Mucosa of rectum (tissue), 2 donors: ENCODE data around the gene CKAP5.
"Not testable (repeated sequence)": the region's sequence is repeated elsewhere in the genome, so short reads cannot be mapped to it uniquely, and the experiment has no call there.

Experiments used
- H3K27ac ChIP-seq, 2 donors: one replicate each; pipeline ENCODE4 v1.7.0; 2013; ENCODE audit warnings: inconsistent platforms in 2 of 2, low read depth in 2 of 2, low read length in 2 of 2
- H3K27me3 ChIP-seq, 2 donors: one replicate each; pipeline ENCODE4 v1.7.0; 2013; ENCODE audit warnings: low read length in 2 of 2; ENCODE audit not compliant: control insufficient read depth in 2 of 2, insufficient read depth in 2 of 2
- H3K36me3 ChIP-seq, 2 donors: one replicate each; pipeline ENCODE4 v1.7.0; 2013; ENCODE audit warnings: low read length in 2 of 2; ENCODE audit not compliant: control insufficient read depth in 2 of 2, insufficient read depth in 2 of 2
- H3K4me1 ChIP-seq, 2 donors: one replicate each; pipeline ENCODE4 v1.7.0; 2013; ENCODE audit warnings: low read length in 2 of 2, mild to moderate bottlenecking in 1 of 2; ENCODE audit not compliant: control insufficient read depth in 2 of 2, insufficient read depth in 2 of 2
- H3K4me3 ChIP-seq, 2 donors: one replicate each; pipeline ENCODE4 v1.7.0; 2013; ENCODE audit warnings: low read length in 2 of 2
- H3K9ac ChIP-seq, 2 donors: one replicate each; pipeline ENCODE4 v1.7.0; 2013; ENCODE audit warnings: low read length in 2 of 2, low read depth in 1 of 2, mild to moderate bottlenecking in 1 of 2
- H3K9me3 ChIP-seq, 2 donors: one replicate each; pipeline ENCODE4 v1.7.0; 2013; ENCODE audit warnings: low read length in 2 of 2; ENCODE audit not compliant: control insufficient read depth in 2 of 2
- donor health status: healthy.
- donor health status: Normal muscosa, but diverticular disease.

Gene CKAP5

GRCh38 chr11:46710821-46711269 lies 135.2 kb downstream of the CKAP5 start:
- Histone ChIP-seq H3K36me3 (peaks cover 12 to 14% of the 10 kb centered on the region in 2 donors), H3K27me3 (no peaks in the 10 kb centered on the region), H3K4me3 (no peak overlapping the region), H3K27ac (peak overlapping the region; percentile 50 to 61), H3K4me1 (no peaks in the 10 kb centered on the region), H3K9me3 (no peaks in the 10 kb centered on the region), H3K9ac (no peak overlapping the region)

GRCh38 chr11:46709351-46709750 lies 136.7 kb downstream of the CKAP5 start:
- not testable (repeated sequence) for H3K9ac ChIP-seq, H3K27me3 ChIP-seq, H3K27ac ChIP-seq, H3K9me3 ChIP-seq, H3K4me1 ChIP-seq, H3K4me3 ChIP-seq
- peaks cover 26 to 28% of the 10 kb centered on the region in 2 donors for H3K36me3 ChIP-seq

GRCh38 chr11:46706886-46707285 lies 139.2 kb downstream of the CKAP5 start:
- Histone ChIP-seq H3K27ac (no peak overlapping the region), H3K9me3 (no peaks in the 10 kb centered on the region), H3K27me3 (no peaks in the 10 kb centered on the region), H3K4me3 (no peak overlapping the region), H3K36me3 (peaks cover 43 to 46% of the 10 kb centered on the region in 2 donors), H3K4me1 (peaks cover under 1 to 6% of the 10 kb centered on the region in 2 donors), H3K9ac (no peak overlapping the region)

GRCh38 chr11:46705070-46705688 lies 140.9 kb downstream of the CKAP5 start:
- Histone ChIP-seq H3K4me3 (no peak overlapping the region), H3K27ac (no peak overlapping the region), H3K4me1 (peaks cover 5 to 10% of the 10 kb centered on the region in 2 donors), H3K9ac (no peak overlapping the region), H3K27me3 (no peaks in the 10 kb centered on the region), H3K36me3 (peaks cover 43 to 46% of the 10 kb centered on the region in 2 donors), H3K9me3 (no peaks in the 10 kb centered on the region)

GRCh38 chr11:46701078-46701654 lies 144.9 kb downstream of the CKAP5 start:
- no peaks in the 10 kb centered on the region for H3K27me3 ChIP-seq
- peak overlapping the region; percentile 100 for H3K4me3 ChIP-seq
- H3K36me3 ChIP-seq: peaks cover 39 to 40% of the 10 kb centered on the region in 2 donors
- H3K9ac ChIP-seq: peak overlapping the region; percentile 87 to 93
- H3K4me1 ChIP-seq: peaks cover 18 to 32% of the 10 kb centered on the region in 2 donors
- H3K9me3 ChIP-seq: no peaks in the 10 kb centered on the region
- peak overlapping the region; percentile 91 to 93 for H3K27ac ChIP-seq

- Histone ChIP-seq H3K27me3 (no peaks in the 10 kb centered on the region), H3K9ac (peak within 1 kb of the TSS; percentile 87 to 93), H3K4me3 (peak within 1 kb of the TSS; percentile 100), H3K27ac (peak within 1 kb of the TSS; percentile 91 to 93), H3K4me1 (peaks cover 18 to 32% of the 10 kb centered on the region in 2 donors), H3K9me3 (no peaks in the 10 kb centered on the region), H3K36me3 (peaks cover 40 to 41% of the 10 kb centered on the region in 2 donors)
Observed at GRCh38 chr11:46700241-46701077, 145.6 kb downstream of the CKAP5 start, which contains the start of the genes ARHGAP1 and ZNF408. Gene ARHGAP1 (minus strand): TSS chr11:46700619. CDS start chr11:46696107, 4,512 bp downstream. Gene ZNF408 (plus strand): TSS chr11:46701031. CDS start chr11:46701048, 17 bp downstream.

- Histone ChIP-seq H3K4me3 (peak overlapping the region in 1 of 2 donors; percentile 15), H3K4me1 (peaks cover 18 to 32% of the 10 kb centered on the region in 2 donors), H3K27ac (no peak overlapping the region), H3K9ac (no peak overlapping the region), H3K36me3 (peaks cover 41% of the 10 kb centered on the region in 2 donors), H3K9me3 (no peaks in the 10 kb centered on the region), H3K27me3 (no peaks in the 10 kb centered on the region)
Observed at GRCh38 chr11:46698597-46698996, 147.5 kb downstream of the CKAP5 start.

- Histone ChIP-seq H3K4me3 (no peak overlapping the region), H3K9me3 (no peaks in the 10 kb centered on the region), H3K27ac (no peak overlapping the region), H3K9ac (peak overlapping the region in 1 of 2 donors; percentile 8), H3K27me3 (no peaks in the 10 kb centered on the region), H3K4me1 (peaks cover 18 to 29% of the 10 kb centered on the region in 2 donors), H3K36me3 (peaks cover 36 to 37% of the 10 kb centered on the region in 2 donors)
Observed at GRCh38 chr11:46697723-46698122, 148.4 kb downstream of the CKAP5 start.

- Histone ChIP-seq H3K9ac (peak overlapping the region in 1 of 2 donors; percentile 8), H3K36me3 (peaks cover 34 to 35% of the 10 kb centered on the region in 2 donors), H3K27me3 (no peaks in the 10 kb centered on the region), H3K9me3 (no peaks in the 10 kb centered on the region), H3K4me1 (peaks cover 18 to 27% of the 10 kb centered on the region in 2 donors), H3K4me3 (no peak overlapping the region), H3K27ac (no peak overlapping the region)
Observed at GRCh38 chr11:46697303-46697702, 148.8 kb downstream of the CKAP5 start.

GRCh38 chr11:46696212-46696558 lies 149.9 kb downstream of the CKAP5 start:
- no peak overlapping the region for H3K9ac ChIP-seq
- H3K27ac ChIP-seq: no peak overlapping the region
- peaks cover 13 to 22% of the 10 kb centered on the region in 2 donors for H3K4me1 ChIP-seq
- peaks cover 39 to 43% of the 10 kb centered on the region in 2 donors for H3K36me3 ChIP-seq
- no peak overlapping the region for H3K4me3 ChIP-seq
- H3K27me3 ChIP-seq: no peaks in the 10 kb centered on the region
- H3K9me3 ChIP-seq: no peaks in the 10 kb centered on the region
